GM23338 (cell line): ENCODE results near the gene EIF2AK3.

ENCODE experiments used
- CTCF ChIP-seq, 2 experiments: fragments of 200-600 bp in 1 of 2; sonication (generic) in 1 of 2; conservative IDR thresholded peaks; 2 replicates each; pipeline versions ENCODE4 v1.5.1 to v1.6.1; 2016 to 2017; ENCODE audit warnings: antibody characterized with exemption in 2 of 2, low read depth in 2 of 2, mild to moderate bottlenecking in 2 of 2, moderate library complexity in 1 of 2
- EZH2phosphoT487 ChIP-seq: fragments of 200-600 bp; sonication (generic); IDR thresholded peaks from one replicate; pipeline ENCODE4 v1.8.1; 2018; ENCODE audit warnings: antibody characterized with exemption; ENCODE audit not compliant: unreplicated experiment
- POLR2AphosphoS5 ChIP-seq: IDR thresholded peaks from 2 replicates; pipeline ENCODE4 v1.6.1; 2016; ENCODE audit warnings: antibody characterized with exemption, low read depth

- TF ChIP-seq POLR2AphosphoS5 (no peak), CTCF (conservative IDR thresholded peaks at IDR 0.05; ENCODE audit: low read depth in 2 of 2) (no peak), EZH2phosphoT487 (no peak)
These were observed 25.2 kb downstream of the EIF2AK3 start for GRCh38 chr2:88602022-88602421.
